HG03439 (cell line): ENCODE data around the gene CMTM8.

ENCODE experiments used
- ATAC-seq: cut with Tn5 transposase; IDR thresholded peaks from one replicate; pipeline ENCODE4 v1.9.1; 2021; ENCODE audit warnings: mild to moderate bottlenecking, moderate library complexity; ENCODE audit not compliant: unreplicated experiment

Gene CMTM8

GRCh38 chr3:32305361-32305876 is 66.9 kb downstream of the CMTM8 start:
- no peak for ATAC-seq

- no peak for ATAC-seq
Measured at GRCh38 chr3:32306072-32306471, 67.6 kb downstream of the CMTM8 start.

- no peak for ATAC-seq
Measured at GRCh38 chr3:32307591-32307990, 69.1 kb downstream of the CMTM8 start.

GRCh38 chr3:32308378-32308777 is 69.9 kb downstream of the CMTM8 start:
- ATAC-seq = no peak

- no peak for ATAC-seq
Measured at GRCh38 chr3:32309654-32310242, 71.3 kb downstream of the CMTM8 start.

GRCh38 chr3:32310336-32310735 is 71.9 kb downstream of the CMTM8 start:
- no peak for ATAC-seq

GRCh38 chr3:32310918-32311839 is 72.7 kb downstream of the CMTM8 start:
- no peak for ATAC-seq

GRCh38 chr3:32312251-32312650 is 73.8 kb downstream of the CMTM8 start:
- no peak for ATAC-seq

- ATAC-seq = no peak
Measured at GRCh38 chr3:32313169-32313568, 74.7 kb downstream of the CMTM8 start.

GRCh38 chr3:32313723-32314473 is 75.4 kb downstream of the CMTM8 start:
- ATAC-seq = no peak

GRCh38 chr3:32315441-32315840 is 77.0 kb downstream of the CMTM8 start:
- ATAC-seq = no peak

- no peak for ATAC-seq
Measured at GRCh38 chr3:32316319-32316718, 77.8 kb downstream of the CMTM8 start.

- ATAC-seq = no peak
Measured at GRCh38 chr3:32316976-32317375, 78.5 kb downstream of the CMTM8 start.

- ATAC-seq = no peak
Measured at GRCh38 chr3:32319607-32320006, 81.1 kb downstream of the CMTM8 start.

GRCh38 chr3:32320080-32320479 is 81.6 kb downstream of the CMTM8 start:
- no peak for ATAC-seq

GRCh38 chr3:32321095-32321790 is 82.8 kb downstream of the CMTM8 start:
- no peak for ATAC-seq

- ATAC-seq = no peak
Measured at GRCh38 chr3:32322311-32322710, 83.8 kb downstream of the CMTM8 start.

GRCh38 chr3:32323604-32324003 is 85.1 kb downstream of the CMTM8 start:
- no peak for ATAC-seq

- ATAC-seq = no peak
Measured at GRCh38 chr3:32325201-32325600, 86.7 kb downstream of the CMTM8 start.

GRCh38 chr3:32325927-32326326 is 87.4 kb downstream of the CMTM8 start:
- no peak for ATAC-seq

- ATAC-seq = no peak
Measured at GRCh38 chr3:32326795-32327194, 88.3 kb downstream of the CMTM8 start.
